ENCODE results near the gene KATNIP. TPM values are rescaled to one million over a fixed set of nuclear protein-coding genes. Genes with fewer than 3 reads are reported as not detected.
"Not testable (repeated sequence)": the region's sequence is repeated elsewhere in the genome, so short reads cannot be mapped to it uniquely, and the experiment has no call there.

KATNIP gene
- total RNA-seq, 1 donor from 2014 or later: 17.3 TPM

GRCh38 chr16:27534256-27534655 is 15.7 kb upstream of the KATNIP start:
- DNase-seq (ENCODE audit: low read depth, low spot score): no peak

DNA sequence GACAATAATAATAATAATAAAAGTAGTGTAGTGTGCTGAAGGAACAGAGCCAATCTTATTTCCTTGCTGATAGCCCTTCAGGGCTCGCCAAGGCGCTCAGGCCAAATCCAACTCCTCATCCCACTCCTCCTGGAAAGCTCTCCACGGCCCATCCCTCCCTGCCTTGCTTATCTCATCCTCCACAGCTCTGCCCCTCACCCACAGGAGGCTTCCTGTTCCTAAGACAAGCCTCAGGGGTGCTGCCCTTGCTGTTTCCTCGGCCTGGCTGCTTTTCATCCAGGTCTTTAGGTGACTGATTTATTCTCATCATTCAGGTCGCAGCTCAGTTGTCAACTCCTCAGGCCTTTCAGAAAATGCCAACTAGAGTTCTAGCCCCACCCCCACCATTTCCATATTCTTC is 11.4 kb upstream of the KATNIP start:
- peak; percentile 32 for DNase-seq (ENCODE audit: low read depth, low spot score)

DNA sequence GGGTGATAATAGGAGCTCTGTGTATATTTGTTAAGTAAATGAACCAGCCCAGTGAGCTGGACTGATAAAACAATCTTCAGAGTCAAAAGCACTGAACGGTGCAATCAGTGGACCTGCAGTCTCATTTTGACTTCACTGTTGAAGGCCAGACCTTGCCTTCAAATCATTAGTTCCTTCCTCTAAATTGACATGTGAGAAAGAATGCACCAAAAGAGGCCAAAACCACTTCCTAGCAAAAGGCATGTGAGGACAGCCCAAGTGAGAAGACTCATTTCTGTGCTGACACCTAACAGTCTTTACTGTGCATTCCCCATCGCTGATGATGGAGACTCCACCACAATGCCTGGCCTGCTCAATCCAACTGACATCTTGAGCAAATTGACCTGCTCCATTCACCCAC is 10.8 kb upstream of the KATNIP start:
- DNase-seq (ENCODE audit: low read depth, low spot score): no peak

- no peak for DNase-seq (ENCODE audit: low read depth, low spot score)
These were observed 10.3 kb upstream of the KATNIP start for GRCh38 chr16:27539636-27540035.

GRCh38 chr16:27543801-27544200 is 6.1 kb upstream of the KATNIP start:
- no peak for DNase-seq (ENCODE audit: low read depth, low spot score)

GRCh38 chr16:27544671-27545070 is 5.3 kb upstream of the KATNIP start:
- DNase-seq (ENCODE audit: low read depth, low spot score): no peak

- DNase-seq (ENCODE audit: low read depth, low spot score): no peak
These were observed 2.8 kb upstream of the KATNIP start for GRCh38 chr16:27547134-27547533.

GRCh38 chr16:27547851-27548250 is 2.1 kb upstream of the KATNIP start:
- DNase-seq (ENCODE audit: low read depth, low spot score): no peak

DNA sequence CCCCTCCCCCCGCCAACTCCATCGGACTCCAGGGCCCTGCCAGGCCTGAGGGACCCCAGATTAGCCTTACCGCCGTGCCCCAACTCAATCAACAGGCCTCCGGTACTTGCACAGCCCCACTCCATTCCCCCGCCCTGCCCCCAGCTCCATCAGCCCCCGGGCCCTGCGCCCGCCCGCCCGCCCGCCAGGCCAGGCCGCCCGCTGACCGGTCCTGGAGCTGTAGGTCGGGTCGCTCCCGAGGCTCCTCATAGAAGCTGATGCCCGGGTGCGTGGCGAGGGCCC is 539 bp upstream of the KATNIP start:
- DNase-seq (ENCODE audit: low read depth, low spot score): no peak

DNA sequence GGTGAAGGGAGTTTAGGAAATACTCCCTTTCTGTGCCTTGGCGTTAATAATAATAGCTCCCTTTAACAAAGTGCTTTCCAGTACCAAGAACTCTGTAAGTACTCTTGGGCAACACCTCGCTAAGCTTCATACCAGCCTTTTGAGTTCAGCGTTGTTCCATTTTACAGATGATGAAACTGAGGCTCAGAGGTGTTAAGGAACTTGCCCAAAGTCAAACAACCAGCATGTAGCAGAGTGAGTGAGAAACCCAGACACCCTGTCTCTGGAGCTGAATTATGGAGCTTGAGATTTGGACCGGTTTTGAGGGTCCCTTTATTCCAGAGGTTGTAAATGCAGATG is 607 bp downstream of the KATNIP start:
- DNase-seq (ENCODE audit: low read depth, low spot score): no peak

DNA sequence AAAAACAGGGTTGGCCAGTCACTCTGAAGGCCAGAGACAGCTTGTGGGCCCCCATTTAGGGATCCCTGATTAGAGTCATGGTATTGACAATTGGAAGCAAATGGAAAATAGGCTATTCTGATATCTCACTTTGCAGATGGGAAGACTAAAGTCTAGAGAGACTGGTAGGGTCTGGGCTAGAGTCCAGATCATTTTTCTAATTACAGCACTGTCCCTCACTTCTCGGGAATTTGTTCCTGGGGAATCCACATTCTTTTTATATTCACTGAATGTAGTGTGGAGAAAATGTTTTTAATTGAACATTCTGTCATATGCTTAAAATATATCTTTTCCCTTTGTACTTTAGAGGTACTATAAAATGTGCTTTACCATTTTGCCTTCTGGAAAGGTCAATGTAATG is 1.1 kb downstream of the KATNIP start:
- no peak for DNase-seq (ENCODE audit: low read depth, low spot score)

DNA sequence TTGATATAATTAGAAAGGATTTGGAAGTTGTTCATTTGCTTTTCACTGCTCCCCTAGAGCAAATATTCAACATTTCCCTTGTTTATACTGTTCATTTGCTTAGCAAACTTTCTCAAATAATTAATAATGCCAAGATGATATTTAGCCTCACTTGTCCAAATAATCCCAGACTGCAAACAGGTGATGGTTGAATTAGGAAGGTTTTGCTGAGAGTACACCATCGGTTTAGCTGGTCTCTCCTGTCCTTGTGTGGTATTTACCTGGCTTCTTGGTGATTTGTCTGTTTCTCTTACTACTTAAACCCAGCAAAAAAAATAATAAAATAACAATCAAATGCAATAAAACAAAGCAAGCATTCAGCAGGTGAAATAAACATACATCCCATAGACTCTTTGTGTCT is 6.5 kb downstream of the KATNIP start:
- no peak for DNase-seq (ENCODE audit: low read depth, low spot score)

- DNase-seq (ENCODE audit: low read depth, low spot score): no peak
These were observed 8.5 kb downstream of the KATNIP start for GRCh38 chr16:27558434-27558833.

- no peak for DNase-seq (ENCODE audit: low read depth, low spot score)
These were observed 9.0 kb downstream of the KATNIP start for GRCh38 chr16:27558932-27559331.

GRCh38 chr16:27561216-27561615 is 11.3 kb downstream of the KATNIP start:
- no peak for DNase-seq (ENCODE audit: low read depth, low spot score)

DNA sequence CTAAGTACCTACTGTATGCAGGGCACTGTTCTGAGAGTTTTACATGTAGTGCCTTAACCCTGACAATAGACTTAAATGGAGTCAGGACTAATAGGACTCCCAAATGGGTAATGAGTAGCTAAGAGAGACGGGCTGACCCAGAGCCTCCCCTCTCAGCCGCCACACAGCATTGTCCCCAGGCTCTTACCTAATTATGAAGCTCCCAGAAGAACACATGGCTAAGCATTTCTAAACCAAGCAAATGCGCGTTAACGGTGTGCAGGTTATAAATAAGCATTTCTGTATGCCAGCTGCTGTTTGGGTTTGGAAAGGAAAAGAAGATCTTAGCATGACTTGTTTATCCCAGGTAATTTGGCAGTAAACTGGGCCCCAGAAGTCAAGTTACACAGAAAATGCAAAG is 14.3 kb downstream of the KATNIP start:
- no peak for DNase-seq (ENCODE audit: low read depth, low spot score)

DNA sequence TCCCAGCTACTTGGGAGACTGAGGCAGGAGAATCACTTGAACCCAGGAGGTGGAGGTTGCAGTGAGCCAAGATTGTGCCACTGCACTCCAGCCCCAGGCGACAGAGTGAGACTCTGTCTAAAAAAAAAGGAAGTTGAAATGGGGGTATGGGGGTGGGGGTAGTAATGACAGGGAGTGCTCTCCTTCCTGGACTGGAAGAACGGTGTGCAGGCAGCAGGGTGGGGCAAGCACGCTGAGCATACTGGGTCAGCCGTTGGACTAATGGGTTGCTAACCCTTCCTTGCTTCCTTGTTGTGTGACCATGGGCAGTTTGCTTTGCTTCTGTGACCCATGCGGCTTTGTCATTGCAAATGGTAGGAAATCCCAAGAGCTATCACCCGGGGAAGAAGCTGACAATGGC is 16.5 kb downstream of the KATNIP start:
- no peak for DNase-seq (ENCODE audit: low read depth, low spot score)

- no peak for DNase-seq (ENCODE audit: low read depth, low spot score)
These were observed 18.1 kb downstream of the KATNIP start for GRCh38 chr16:27568077-27568476.

DNA sequence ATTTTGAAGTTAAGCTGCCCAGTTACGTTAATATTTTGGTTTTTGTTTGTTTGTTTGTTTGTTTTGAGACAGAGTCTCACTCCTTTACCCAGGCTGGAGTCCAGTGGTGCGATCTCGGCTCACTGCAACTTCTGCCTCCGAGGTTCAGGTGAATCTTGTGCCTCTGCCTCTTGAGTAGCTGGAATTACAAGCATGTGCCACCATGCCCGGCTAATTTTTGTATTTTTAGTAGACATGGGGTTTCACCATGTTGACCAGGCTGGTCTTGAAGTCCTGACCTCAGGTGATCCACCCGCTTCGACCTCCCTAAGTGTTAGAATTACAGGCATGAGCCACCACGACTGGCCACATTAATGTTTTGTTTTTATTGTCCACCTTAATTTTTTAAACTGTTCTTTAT is 21.0 kb downstream of the KATNIP start:
- DNase-seq (ENCODE audit: low read depth, low spot score): not testable (repeated sequence)

DNA sequence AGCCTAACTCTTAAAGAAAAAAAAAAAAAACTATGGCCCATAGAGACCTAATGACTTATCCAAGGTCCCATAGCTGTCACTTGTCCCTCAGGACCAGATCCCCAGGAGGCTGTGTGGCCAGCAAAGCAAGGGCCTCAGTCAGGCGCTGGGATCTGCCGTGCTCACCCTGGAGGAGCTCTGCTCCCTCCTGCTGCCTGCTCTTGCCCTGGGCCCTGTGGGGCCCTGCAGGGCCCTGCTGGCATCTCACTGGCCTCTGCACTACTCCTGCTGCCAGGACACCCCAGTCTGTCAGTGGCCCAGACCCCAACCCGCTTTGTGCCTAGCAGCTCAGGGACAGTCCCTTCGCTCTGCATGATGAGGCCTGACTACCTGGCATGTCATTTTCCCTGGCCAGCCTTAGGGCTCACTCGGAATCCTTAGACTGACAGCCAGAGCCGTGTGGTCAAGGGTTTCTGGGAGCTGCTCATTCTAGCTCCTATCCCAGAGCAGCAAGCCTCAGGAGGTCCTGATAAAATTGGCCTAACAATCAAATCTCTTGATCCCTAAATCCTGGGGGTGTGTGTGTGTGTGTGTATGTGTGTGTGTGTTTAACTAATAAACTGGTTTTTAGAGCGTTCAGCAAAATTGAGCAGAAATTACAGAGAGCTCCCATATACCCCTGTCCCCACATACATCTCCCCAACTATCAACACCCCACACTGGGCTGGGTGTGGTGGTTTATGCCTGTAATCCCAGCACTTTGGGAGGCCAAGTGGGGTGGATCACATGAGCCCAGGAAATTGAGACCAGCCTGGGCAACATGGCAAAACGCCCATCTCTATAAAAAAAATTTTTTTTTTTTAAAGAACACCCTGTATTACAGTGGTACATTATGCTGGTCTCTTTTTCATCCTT is 21.7 kb downstream of the KATNIP start:
- DNase-seq (ENCODE audit: low read depth, low spot score): no peak

DNA sequence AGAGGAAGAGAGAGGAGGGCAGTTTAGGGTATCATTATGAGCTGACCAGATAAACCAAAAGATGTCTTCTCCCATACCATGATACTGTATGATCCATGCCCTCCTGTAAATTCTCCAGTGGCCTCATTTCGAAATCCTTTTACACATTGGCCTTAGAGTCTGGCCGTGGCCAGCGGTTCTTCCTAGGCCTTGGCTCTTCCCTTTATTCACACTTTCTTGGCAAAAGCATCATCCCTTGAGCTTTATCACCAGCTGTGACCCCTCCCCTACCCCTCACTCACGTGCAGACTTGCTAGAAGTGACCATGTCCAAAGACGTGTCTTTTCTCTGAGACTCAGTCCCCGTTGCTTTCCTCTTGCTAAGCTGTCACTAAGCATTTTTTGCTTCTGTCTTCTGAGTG is 22.8 kb downstream of the KATNIP start:
- no peak for DNase-seq (ENCODE audit: low read depth, low spot score)

DNA sequence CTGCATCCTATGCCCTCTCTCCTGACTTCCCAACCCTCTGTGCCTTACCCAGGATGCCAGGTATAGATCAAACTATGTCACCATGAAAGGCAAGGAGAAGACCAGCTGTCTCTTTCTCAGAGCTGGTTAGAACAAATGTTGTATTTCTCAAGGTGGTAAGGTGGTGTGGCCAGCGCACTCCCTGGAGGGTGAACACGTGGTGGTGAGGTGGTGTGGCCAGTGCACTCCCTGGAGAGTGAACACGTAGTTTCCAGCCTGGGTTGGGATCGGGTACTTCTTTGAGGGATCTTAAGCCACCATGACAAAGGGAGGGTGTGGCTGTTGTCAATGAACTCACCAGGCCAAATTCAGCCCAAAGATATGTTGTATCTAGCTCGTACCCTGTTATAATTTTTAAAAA is 26.8 kb downstream of the KATNIP start:
- no peak for DNase-seq (ENCODE audit: low read depth, low spot score)

- no peak for DNase-seq (ENCODE audit: low read depth, low spot score)
These were observed 29.4 kb downstream of the KATNIP start for GRCh38 chr16:27579087-27579980.
